HepG2 (cell line): ENCODE data around the gene CENPB. TPM values are rescaled to one million over a fixed set of nuclear protein-coding genes. Genes with fewer than 3 reads are reported as not detected.

Experiments
- ETV6 ChIP-seq: sonication (generic); formaldehyde crosslinking; conservative IDR thresholded peaks from 2 replicates; pipeline ENCODE4 v1.4.0; 2020; ENCODE audit warnings: missing genetic modification reagents
- FOXO1 ChIP-seq: sonication (generic); formaldehyde crosslinking; IDR thresholded peaks from 2 replicates; pipeline ENCODE4 v1.4.0; 2020; ENCODE audit warnings: missing genetic modification reagents
- GPN1 ChIP-seq: sonication (generic); formaldehyde crosslinking; IDR thresholded peaks from 2 replicates; pipeline ENCODE4 v1.5.1; 2020; ENCODE audit warnings: missing genetic modification reagents, borderline replicate concordance
- PAXIP1 ChIP-seq: sonication (generic); formaldehyde crosslinking; conservative IDR thresholded peaks from 2 replicates; pipeline ENCODE4 v1.4.0; 2020; ENCODE audit warnings: mild to moderate bottlenecking, missing genetic modification reagents, moderate library complexity
- PLRG1 ChIP-seq: fragments of 450-650 bp; conservative IDR thresholded peaks from 2 replicates; pipeline ENCODE4 v1.6.1; 2016
- POLR2A ChIP-seq, 2 experiments: IDR thresholded peaks; 2 replicates each; pipeline ENCODE4 v1.6.1; 2011; ENCODE audit warnings: low read depth in 2 of 2, low read length in 2 of 2, mild to moderate bottlenecking in 1 of 2, moderate library complexity in 1 of 2; ENCODE audit not compliant: insufficient read depth in 1 of 2
- ZBTB37 ChIP-seq: sonication (generic); formaldehyde crosslinking; IDR thresholded peaks from 2 replicates; pipeline ENCODE4 v1.4.0; 2020; ENCODE audit warnings: mild to moderate bottlenecking, missing genetic modification reagents
- ZFP36L1 ChIP-seq: sonication (generic); formaldehyde crosslinking; IDR thresholded peaks from 2 replicates; pipeline ENCODE4 v1.8.0; 2022; ENCODE audit warnings: mild to moderate bottlenecking, missing genetic modification reagents, moderate library complexity
- ZNF136 ChIP-seq: sonication (generic); formaldehyde crosslinking; IDR thresholded peaks from 2 replicates; pipeline ENCODE4 v1.8.1; 2022; ENCODE audit warnings: low read depth, mild to moderate bottlenecking, moderate library complexity, missing genetic modification reagents
- ZNF264 ChIP-seq: sonication (generic); formaldehyde crosslinking; IDR thresholded peaks from 2 replicates; pipeline ENCODE4 v1.4.0; 2020; ENCODE audit warnings: missing genetic modification reagents
- ZNF616 ChIP-seq: sonication (generic); formaldehyde crosslinking; IDR thresholded peaks from 2 replicates; pipeline ENCODE4 v1.5.0; 2020; ENCODE audit warnings: low read depth, mild to moderate bottlenecking, missing genetic modification reagents
- ZNF83 ChIP-seq: sonication (generic); formaldehyde crosslinking; IDR thresholded peaks from 2 replicates; pipeline ENCODE4 v1.4.0; 2020; ENCODE audit warnings: missing genetic modification reagents, mild to moderate bottlenecking, borderline replicate concordance
- ZSCAN9 ChIP-seq: IDR thresholded peaks from 2 replicates; pipeline ENCODE4 v1.6.1; 2016; ENCODE audit warnings: borderline replicate concordance
- polyA plus RNA-seq, 8 experiments: library from polyadenylated mRNA; depleted of rRNA in 3 of 8; stranded (reverse) in 7 of 8; unstranded in 1 of 8; fragments of >200 nt; fragmentation: Illumina TruSeq in 4 of 8; extraction: Trizol in 4 of 8; gene quantifications; 2 replicates each; pipeline versions ENCODE4 v1.2.1 to v1.2.3, GENCODE V29; 2011 to 2016; ENCODE audit warnings: low read depth in 4 of 8, missing spikeins in 1 of 8, mixed read lengths in 1 of 8; ENCODE audit not compliant: insufficient read depth in 1 of 8
- total RNA-seq, 5 experiments: library from RNA; depleted of rRNA; stranded (reverse); fragments of >200 nt; fragmentation: Illumina TruSeq; extraction: Trizol; gene quantifications; 2 replicates each; pipeline ENCODE4 v1.2.3, GENCODE V29; 2016; ENCODE audit warnings: low read depth in 1 of 5
- TF ChIP-seq, protein P1 (sequence below): sonication (generic); formaldehyde crosslinking; IDR thresholded peaks from 2 replicates; pipeline ENCODE4 v1.5.1; 2020; ENCODE audit warnings: missing genetic modification reagents, mild to moderate bottlenecking, borderline replicate concordance
- TF ChIP-seq, protein P2 (sequence below): sonication (generic); formaldehyde crosslinking; IDR thresholded peaks from 2 replicates; pipeline ENCODE4 v1.5.0; 2020; ENCODE audit warnings: missing genetic modification reagents, mild to moderate bottlenecking, borderline replicate concordance
- TF ChIP-seq, protein P3 (sequence below): sonication (generic); formaldehyde crosslinking; conservative IDR thresholded peaks from 2 replicates; pipeline ENCODE4 v1.4.0; 2020; ENCODE audit warnings: missing genetic modification reagents

CENPB gene
- total and polyA plus RNA-seq, 2 of the 13 experiments (the other 11 are each of a cell fraction or from before 2014, with no cell fraction given) = 10.4 to 54.5 TPM

DNA sequence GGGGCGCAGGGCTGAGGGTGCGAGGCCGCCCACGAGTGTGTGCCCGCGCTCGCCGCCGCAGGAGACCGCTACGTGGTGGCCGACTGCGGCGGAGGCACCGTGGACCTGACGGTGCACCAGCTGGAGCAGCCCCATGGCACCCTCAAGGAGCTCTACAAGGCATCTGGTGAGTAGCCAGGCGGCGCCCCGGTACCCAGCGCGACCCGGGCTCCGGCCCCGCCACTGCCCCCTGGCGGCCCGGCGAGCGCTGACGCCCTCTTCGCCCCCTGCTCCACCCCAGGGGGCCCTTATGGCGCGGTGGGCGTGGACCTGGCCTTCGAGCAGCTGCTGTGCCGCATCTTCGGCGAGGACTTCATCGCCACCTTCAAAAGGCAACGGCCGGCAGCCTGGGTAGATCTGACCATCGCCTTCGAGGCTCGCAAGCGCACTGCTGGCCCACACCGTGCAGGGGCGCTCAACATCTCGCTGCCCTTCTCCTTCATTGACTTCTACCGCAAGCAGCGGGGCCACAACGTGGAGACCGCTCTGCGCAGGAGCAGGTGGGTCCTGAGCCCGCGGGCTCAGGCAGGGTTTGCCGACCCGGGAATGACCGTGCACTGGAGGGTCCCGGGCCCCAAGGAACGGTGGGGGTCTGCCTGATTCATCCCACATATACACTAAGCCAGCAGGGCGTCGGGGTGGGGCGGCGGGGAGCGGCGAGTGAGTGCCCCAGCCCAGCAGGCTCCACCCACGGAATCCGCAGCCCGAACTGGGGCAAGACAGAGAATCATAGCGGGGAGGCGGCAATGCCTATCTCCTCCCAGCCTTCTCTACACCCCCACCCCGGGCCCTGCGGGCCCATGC is 36.6 kb downstream of the CENPB start (continued):
- TF ChIP-seq, protein P1, sequence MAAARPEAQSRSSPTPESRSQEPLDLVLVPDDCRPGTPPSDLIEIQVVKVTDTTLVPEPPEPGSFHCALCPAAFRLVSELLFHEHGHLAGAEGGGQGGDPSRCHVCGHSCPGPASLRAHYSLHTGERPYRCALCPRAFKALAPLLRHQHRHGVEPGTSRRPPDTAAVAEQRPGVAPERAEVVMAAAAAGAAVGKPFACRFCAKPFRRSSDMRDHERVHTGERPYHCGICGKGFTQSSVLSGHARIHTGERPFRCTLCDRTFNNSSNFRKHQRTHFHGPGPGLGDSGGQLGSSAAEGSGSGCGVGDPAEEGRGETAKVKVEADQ (CRISPR knock-in tag) = 0 out of 2 replicates have a peak, but pooled peaks have one; percentile 27
- peak; percentile 52; the same call in 1 of the 2 replicates for TF ChIP-seq FOXO1 (CRISPR knock-in tag)
- no peak; the same call in 1 of the 2 replicates for TF ChIP-seq PAXIP1
- no peak for TF ChIP-seq GPN1 (CRISPR knock-in tag)
- no peak for TF ChIP-seq ZNF616 (CRISPR knock-in tag)
- TF ChIP-seq, protein P2, sequence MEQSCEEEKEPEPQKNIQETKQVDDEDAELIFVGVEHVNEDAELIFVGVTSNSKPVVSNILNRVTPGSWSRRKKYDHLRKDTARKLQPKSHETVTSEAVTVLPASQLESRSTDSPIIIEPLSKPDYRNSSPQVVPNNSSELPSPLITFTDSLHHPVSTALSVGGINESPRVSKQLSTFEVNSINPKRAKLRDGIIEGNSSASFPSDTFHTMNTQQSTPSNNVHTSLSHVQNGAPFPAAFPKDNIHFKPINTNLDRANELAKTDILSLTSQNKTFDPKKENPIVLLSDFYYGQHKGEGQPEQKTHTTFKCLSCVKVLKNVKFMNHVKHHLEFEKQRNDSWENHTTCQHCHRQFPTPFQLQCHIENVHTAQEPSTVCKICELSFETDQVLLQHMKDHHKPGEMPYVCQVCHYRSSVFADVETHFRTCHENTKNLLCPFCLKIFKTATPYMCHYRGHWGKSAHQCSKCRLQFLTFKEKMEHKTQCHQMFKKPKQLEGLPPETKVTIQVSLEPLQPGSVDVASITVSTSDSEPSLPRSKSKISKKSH (CRISPR knock-in tag) = peak; percentile 51; the same call in 1 of the 2 replicates
- TF ChIP-seq ZBTB37 (CRISPR knock-in tag) = no peak
- TF ChIP-seq, protein P3, sequence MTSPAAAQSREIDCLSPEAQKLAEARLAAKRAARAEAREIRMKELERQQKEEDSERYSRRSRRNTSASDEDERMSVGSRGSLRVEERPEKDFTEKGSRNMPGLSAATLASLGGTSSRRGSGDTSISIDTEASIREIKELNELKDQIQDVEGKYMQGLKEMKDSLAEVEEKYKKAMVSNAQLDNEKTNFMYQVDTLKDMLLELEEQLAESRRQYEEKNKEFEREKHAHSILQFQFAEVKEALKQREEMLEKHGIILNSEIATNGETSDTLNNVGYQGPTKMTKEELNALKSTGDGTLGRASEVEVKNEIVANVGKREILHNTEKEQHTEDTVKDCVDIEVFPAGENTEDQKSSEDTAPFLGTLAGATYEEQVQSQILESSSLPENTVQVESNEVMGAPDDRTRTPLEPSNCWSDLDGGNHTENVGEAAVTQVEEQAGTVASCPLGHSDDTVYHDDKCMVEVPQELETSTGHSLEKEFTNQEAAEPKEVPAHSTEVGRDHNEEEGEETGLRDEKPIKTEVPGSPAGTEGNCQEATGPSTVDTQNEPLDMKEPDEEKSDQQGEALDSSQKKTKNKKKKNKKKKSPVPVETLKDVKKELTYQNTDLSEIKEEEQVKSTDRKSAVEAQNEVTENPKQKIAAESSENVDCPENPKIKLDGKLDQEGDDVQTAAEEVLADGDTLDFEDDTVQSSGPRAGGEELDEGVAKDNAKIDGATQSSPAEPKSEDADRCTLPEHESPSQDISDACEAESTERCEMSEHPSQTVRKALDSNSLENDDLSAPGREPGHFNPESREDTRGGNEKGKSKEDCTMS (CRISPR knock-in tag) = no peak
- no peak for TF ChIP-seq ZNF83
- no peak for TF ChIP-seq ZSCAN9 (CRISPR knock-in tag)
- TF ChIP-seq POLR2A (IDR thresholded peaks at IDR 0.05; ENCODE audit: insufficient read depth in 1 of 2, low read depth in 2 of 2, low read length in 2 of 2) = peak in 1 of 2 experiments; percentile 27; a peak in 1 of 4 replicates
- TF ChIP-seq PLRG1 = no peak
- TF ChIP-seq ETV6 = 0 out of 2 replicates have a peak, but pooled peaks have one; percentile 1
- no peak for TF ChIP-seq ZFP36L1 (CRISPR knock-in tag)
- no peak for TF ChIP-seq ZNF136 (CRISPR knock-in tag)
- no peak; the same call in 1 of the 2 replicates for TF ChIP-seq ZNF264 (CRISPR knock-in tag)
